Effector memory CD8-positive, alpha-beta T cell (primary cell): ENCODE measurements around the gene MYO1E.

Experiments
- ATAC-seq: fragments of 150-1000 bp; cut with Tn5 transposase; replicated peaks from 2 replicates; pipeline ENCODE4 v1.10.0; 2021; ENCODE audit warnings: mild to moderate bottlenecking, moderate library complexity
- DNase-seq, 3 experiments: peaks; one replicate each; pipeline ENCODE4 v3.0.0; 2021
- H3K27ac Mint-ChIP-seq, 2 donors: one replicate each; pipeline ENCODE4 v1.8.0; 2022; ENCODE audit warnings: mild to moderate bottlenecking in 2 of 2, mixed read lengths in 2 of 2, moderate library complexity in 2 of 2
- H3K27me3 Mint-ChIP-seq, 2 donors: one replicate each; pipeline ENCODE4 v1.8.0; 2022; ENCODE audit warnings: mixed read lengths in 2 of 2
- H3K36me3 Mint-ChIP-seq: one replicate; pipeline ENCODE4 v1.8.0; 2022; ENCODE audit warnings: mild to moderate bottlenecking, moderate library complexity, mixed read lengths; ENCODE audit not compliant: insufficient read depth
- H3K4me1 Mint-ChIP-seq, 2 donors: one replicate each; pipeline ENCODE4 v1.8.0; 2022; ENCODE audit warnings: low read depth in 2 of 2, mixed read lengths in 2 of 2
- H3K4me3 Mint-ChIP-seq, 2 donors: one replicate each; pipeline ENCODE4 v1.8.0; 2022; ENCODE audit warnings: mild to moderate bottlenecking in 2 of 2, mixed read lengths in 2 of 2, moderate library complexity in 2 of 2
- H3K9me3 Mint-ChIP-seq, 2 donors: one replicate each; pipeline ENCODE4 v1.8.0; 2022; ENCODE audit warnings: mixed read lengths in 2 of 2

The MYO1E gene

GRCh38 chr15:59378855-59379254 lies 6.2 kb upstream of the MYO1E start:
- H3K4me3 Mint-ChIP-seq, result no peak overlapping the region
- peaks cover 13 to 28% of the 10 kb centered on the region in 2 donors for H3K27me3 Mint-ChIP-seq
- no peak overlapping the region for H3K27ac Mint-ChIP-seq
- no peaks in the 10 kb centered on the region for H3K4me1 Mint-ChIP-seq
- H3K9me3 Mint-ChIP-seq, result no peaks in the 10 kb centered on the region
- no peak for DNase-seq
- no peak for ATAC-seq
- no peaks in the 10 kb centered on the region for H3K36me3 Mint-ChIP-seq

- peaks cover 2 to 8% of the 10 kb centered on the region in 2 donors for H3K4me1 Mint-ChIP-seq
- H3K4me3 Mint-ChIP-seq, result no peak overlapping the region
- no peak for DNase-seq
- H3K27me3 Mint-ChIP-seq, result peaks cover 23 to 37% of the 10 kb centered on the region in 2 donors
- H3K9me3 Mint-ChIP-seq, result no peaks in the 10 kb centered on the region
- no peak overlapping the region for H3K27ac Mint-ChIP-seq
- no peak for ATAC-seq
- H3K36me3 Mint-ChIP-seq, result peaks cover 3% of the 10 kb centered on the region
Measured at GRCh38 chr15:59377924-59378323, 5.3 kb upstream of the MYO1E start.

GRCh38 chr15:59376733-59377132 lies 4.1 kb upstream of the MYO1E start:
- ATAC-seq (no peak), DNase-seq (no peak)
- peaks cover 31 to 45% of the 10 kb centered on the region in 2 donors for H3K27me3 Mint-ChIP-seq
- H3K4me3 Mint-ChIP-seq, result no peak overlapping the region
- peaks cover 6% of the 10 kb centered on the region for H3K36me3 Mint-ChIP-seq
- no peaks in the 10 kb centered on the region for H3K9me3 Mint-ChIP-seq
- no peak overlapping the region for H3K27ac Mint-ChIP-seq
- peaks cover 9 to 15% of the 10 kb centered on the region in 2 donors for H3K4me1 Mint-ChIP-seq

- peak overlapping the region in 1 of 2 donors; percentile 78 for H3K27ac Mint-ChIP-seq
Measured at GRCh38 chr15:59373215-59373614, 544 bp upstream of the MYO1E start.

GRCh38 chr15:59371458-59372351 lies 966 bp downstream of the MYO1E start:
- Mint-ChIP-seq H3K27me3 (peaks cover 68 to 74% of the 10 kb centered on the region in 2 donors), H3K36me3 (peaks cover 11% of the 10 kb centered on the region), H3K4me1 (peaks cover 12 to 23% of the 10 kb centered on the region in 2 donors)

More at GRCh38 chr15:59373215-59373614, 544 bp upstream of the MYO1E start:
- H3K36me3 Mint-ChIP-seq, result peaks cover 11% of the 10 kb centered on the region
- no peak for ATAC-seq
- H3K4me3 Mint-ChIP-seq, result peak overlapping the region; percentile 87 to 89
- H3K4me1 Mint-ChIP-seq, result peaks cover 12 to 23% of the 10 kb centered on the region in 2 donors
- H3K27me3 Mint-ChIP-seq, result peaks cover 65% of the 10 kb centered on the region in 2 donors
- no peak for DNase-seq
- no peaks in the 10 kb centered on the region for H3K9me3 Mint-ChIP-seq

GRCh38 chr15:59369597-59369996 lies 3.1 kb downstream of the MYO1E start:
- Mint-ChIP-seq H3K4me1 (peaks cover 12 to 23% of the 10 kb centered on the region in 2 donors), H3K27me3 (peaks cover 61 to 68% of the 10 kb centered on the region in 2 donors), H3K27ac (no peak overlapping the region), H3K4me3 (no peak overlapping the region), H3K9me3 (no peaks in the 10 kb centered on the region), H3K36me3 (peaks cover 15% of the 10 kb centered on the region)
- DNase-seq, result no peak
- no peak for ATAC-seq

More at GRCh38 chr15:59371458-59372351, 966 bp downstream of the MYO1E start:
- no peaks in the 10 kb centered on the region for H3K9me3 Mint-ChIP-seq
- DNase-seq (no peak), ATAC-seq (peak; percentile 71)
- peak overlapping the region; percentile 89 for H3K4me3 Mint-ChIP-seq
- peak overlapping the region in 1 of 2 donors; percentile 56 for H3K27ac Mint-ChIP-seq

GRCh38 chr15:59367022-59367451 lies 5.6 kb downstream of the MYO1E start:
- Mint-ChIP-seq H3K36me3 (peaks cover 8% of the 10 kb centered on the region), H3K27me3 (peaks cover 37 to 59% of the 10 kb centered on the region in 2 donors), H3K4me3 (no peak overlapping the region), H3K4me1 (peaks cover 3 to 8% of the 10 kb centered on the region in 2 donors), H3K27ac (no peak overlapping the region), H3K9me3 (no peaks in the 10 kb centered on the region)
- DNase-seq (no peak), ATAC-seq (no peak)

- H3K9me3 Mint-ChIP-seq, result no peaks in the 10 kb centered on the region
- ATAC-seq, result no peak
- peaks cover 8% of the 10 kb centered on the region for H3K36me3 Mint-ChIP-seq
- peak overlapping the region in 1 of 2 donors; percentile 7 for H3K27ac Mint-ChIP-seq
- H3K4me1 Mint-ChIP-seq, result peaks cover 3 to 8% of the 10 kb centered on the region in 2 donors
- DNase-seq, result no peak
- peaks cover 35 to 56% of the 10 kb centered on the region in 2 donors for H3K27me3 Mint-ChIP-seq
- H3K4me3 Mint-ChIP-seq, result no peak overlapping the region
Measured at GRCh38 chr15:59366333-59367021, 6.2 kb downstream of the MYO1E start.

GRCh38 chr15:59364248-59364647 lies 8.4 kb downstream of the MYO1E start:
- Mint-ChIP-seq H3K4me3 (no peak overlapping the region), H3K27me3 (peaks cover 15 to 34% of the 10 kb centered on the region in 2 donors), H3K4me1 (no peaks in the 10 kb centered on the region), H3K9me3 (no peaks in the 10 kb centered on the region), H3K36me3 (peaks cover 4% of the 10 kb centered on the region), H3K27ac (no peak overlapping the region)
- no peak for ATAC-seq
- no peak for DNase-seq

GRCh38 chr15:59362331-59362730 lies 10.3 kb downstream of the MYO1E start:
- Mint-ChIP-seq H3K27me3 (peaks cover 4 to 34% of the 10 kb centered on the region in 2 donors), H3K27ac (no peak overlapping the region), H3K36me3 (peaks cover 4% of the 10 kb centered on the region), H3K9me3 (no peaks in the 10 kb centered on the region), H3K4me1 (no peaks in the 10 kb centered on the region), H3K4me3 (no peak overlapping the region)
- DNase-seq (no peak), ATAC-seq (no peak)

- H3K4me1 Mint-ChIP-seq, result no peaks in the 10 kb centered on the region
- peaks cover 0 to 38% of the 10 kb centered on the region in 2 donors for H3K27me3 Mint-ChIP-seq
- no peaks in the 10 kb centered on the region for H3K9me3 Mint-ChIP-seq
- H3K4me3 Mint-ChIP-seq, result no peak overlapping the region
- H3K27ac Mint-ChIP-seq, result no peak overlapping the region
- H3K36me3 Mint-ChIP-seq, result no peaks in the 10 kb centered on the region
- DNase-seq, result no peak
- ATAC-seq, result no peak
Measured at GRCh38 chr15:59360896-59361295, 11.8 kb downstream of the MYO1E start.

GRCh38 chr15:59360305-59360704 lies 12.4 kb downstream of the MYO1E start:
- Mint-ChIP-seq H3K4me3 (no peak overlapping the region), H3K27ac (no peak overlapping the region), H3K4me1 (peaks cover under 1 to 2% of the 10 kb centered on the region in 2 donors), H3K36me3 (no peaks in the 10 kb centered on the region), H3K9me3 (no peaks in the 10 kb centered on the region), H3K27me3 (peaks cover 0 to 42% of the 10 kb centered on the region in 2 donors)
- ATAC-seq, result no peak
- no peak for DNase-seq

- Mint-ChIP-seq H3K27me3 (peaks cover 17 to 48% of the 10 kb centered on the region in 2 donors), H3K4me1 (peaks cover 10 to 16% of the 10 kb centered on the region in 2 donors), H3K4me3 (no peak overlapping the region), H3K9me3 (no peaks in the 10 kb centered on the region), H3K36me3 (no peaks in the 10 kb centered on the region), H3K27ac (no peak overlapping the region)
- no peak for DNase-seq
- no peak for ATAC-seq
Measured at GRCh38 chr15:59355730-59356129, 16.9 kb downstream of the MYO1E start.
